Stimulated activated CD8-positive, alpha-beta memory T cell treated with anti-CD3 and anti-CD28 coated beads, Interleukin-4, amount 100 ng/mL, for 1 hour (primary cell): ENCODE measurements around the gene KCNC1.

ENCODE experiments used
- DNase-seq, 2 donors: peaks; one replicate each; pipeline ENCODE4 v3.0.0-alpha.2; 2020; ENCODE audit warnings: low read depth in 2 of 2, low spot score in 1 of 2

Gene KCNC1

DNA sequence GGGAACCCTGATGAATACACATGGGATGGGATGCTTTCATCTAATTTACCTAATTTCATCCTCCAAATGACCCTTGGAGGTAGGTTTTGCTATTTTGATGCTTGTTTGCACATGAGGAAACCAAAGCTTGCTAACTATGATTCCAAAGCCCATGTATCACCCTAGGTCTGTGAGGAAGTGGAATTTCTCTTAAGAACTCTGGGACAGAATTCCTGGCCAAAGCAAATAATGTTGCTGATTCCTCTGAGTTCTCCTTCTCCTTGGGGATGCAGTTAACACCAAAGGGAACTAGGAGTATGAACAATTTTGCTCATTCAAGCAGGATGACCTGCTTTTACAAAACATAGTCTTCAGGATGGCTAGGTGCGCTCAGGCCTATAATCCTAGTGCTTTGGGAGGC, 80.0 kb downstream of the KCNC1 start:
- DNase-seq, result no peak

DNA sequence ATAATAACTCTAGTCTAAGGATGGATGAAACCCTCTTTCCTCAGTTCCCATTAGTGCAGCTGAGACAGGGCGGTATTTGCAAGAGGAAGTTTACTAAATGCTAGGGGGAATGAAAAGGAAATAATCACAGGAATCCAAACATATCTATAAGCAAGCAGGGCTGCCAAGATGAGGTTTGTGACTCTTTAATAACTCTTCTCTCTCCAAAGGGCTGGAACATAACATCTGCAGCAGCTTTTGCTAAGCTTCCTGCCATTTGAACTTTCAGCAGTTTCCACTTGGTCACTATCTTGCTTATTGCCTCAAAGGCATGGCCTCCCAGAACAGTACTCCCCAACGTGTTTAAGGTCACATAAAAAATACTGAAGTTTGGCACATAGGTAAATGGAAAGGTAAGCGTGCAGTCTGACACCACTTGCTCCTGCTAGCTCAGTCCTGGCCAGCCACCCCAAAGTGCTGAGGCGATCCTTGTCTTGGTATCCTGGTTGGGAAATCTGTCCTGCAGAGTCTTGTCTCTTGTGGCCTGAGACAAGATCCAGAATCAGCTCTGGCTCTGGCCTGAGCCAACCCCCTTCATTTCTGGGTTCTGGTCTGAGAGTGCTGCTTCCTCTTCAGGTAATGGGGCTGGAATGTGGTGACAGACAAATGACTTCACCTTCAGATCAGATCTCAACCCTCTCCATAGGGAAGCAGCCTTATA, 81.8 kb downstream of the KCNC1 start:
- DNase-seq, result no peak

DNA sequence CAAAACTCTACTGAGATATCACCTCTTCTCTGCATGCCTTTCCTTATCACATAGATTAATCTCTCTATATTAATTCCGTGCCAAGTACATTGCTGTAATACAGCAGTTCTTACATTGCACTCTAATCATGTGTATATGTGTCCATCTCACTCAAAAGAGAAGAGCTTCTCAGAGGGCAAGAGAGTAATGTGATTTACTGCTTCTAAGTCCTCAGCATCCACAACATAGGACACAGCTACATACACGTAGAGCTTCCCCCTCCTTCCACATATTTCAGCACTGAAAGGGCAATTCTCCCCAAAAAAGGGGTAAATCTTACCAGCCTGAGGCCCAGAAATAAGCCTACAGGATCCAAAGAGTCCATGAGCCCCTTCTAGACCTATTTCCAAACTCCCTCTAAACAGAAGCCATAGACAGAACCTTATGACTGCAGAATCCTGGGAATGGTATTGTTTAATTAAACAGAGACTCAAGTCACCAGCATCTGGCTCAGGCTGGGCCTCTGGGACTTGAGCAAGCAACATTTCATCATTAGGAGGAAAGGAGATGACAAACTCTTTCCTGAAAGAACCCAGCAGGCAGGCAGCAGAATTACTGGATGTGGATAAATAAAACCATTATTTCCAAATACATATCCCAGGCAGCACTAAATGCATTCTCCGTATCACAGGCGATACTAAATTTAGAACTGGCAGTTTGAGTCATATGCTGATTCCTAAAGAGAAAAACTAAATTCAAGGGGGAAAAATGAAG, 87.2 kb downstream of the KCNC1 start:
- DNase-seq, result no peak

DNA sequence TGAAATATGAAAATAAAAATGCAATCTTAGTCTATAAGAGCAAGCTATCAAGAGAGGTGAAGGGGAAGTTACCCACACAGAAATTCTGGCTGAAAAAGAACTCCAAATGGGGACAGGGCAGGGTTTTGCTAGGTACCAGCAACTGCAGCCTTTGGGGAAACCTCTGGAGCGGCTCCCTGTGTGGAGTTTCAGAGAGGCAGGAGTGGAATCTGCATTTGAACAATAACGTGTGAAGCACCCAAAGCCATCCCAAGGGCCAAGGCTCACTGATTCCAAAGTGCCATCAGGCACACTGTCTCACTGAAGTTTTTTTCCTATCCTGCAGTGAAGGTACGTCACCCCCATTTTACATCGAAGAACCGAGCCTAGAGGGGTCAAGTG, 87.8 kb downstream of the KCNC1 start:
- DNase-seq, result no peak

DNA sequence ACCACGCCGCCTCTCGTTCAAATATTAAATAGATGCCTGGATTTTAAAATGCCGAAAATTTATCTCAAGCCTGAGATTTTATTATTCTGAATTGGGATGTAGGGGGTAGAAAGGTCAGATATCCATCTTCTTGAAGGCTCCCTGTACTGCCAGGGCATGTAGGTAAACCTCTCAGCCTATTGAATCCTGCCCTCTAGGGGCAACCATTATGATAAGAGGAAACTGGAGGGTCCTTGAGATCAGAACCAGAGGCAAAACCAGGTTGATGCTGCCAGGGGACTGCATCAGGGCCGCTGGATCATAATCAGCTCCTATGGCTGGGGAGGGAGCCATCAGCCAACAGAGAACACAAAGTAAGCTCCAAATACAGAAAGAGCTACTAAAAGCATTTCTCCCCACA, 92.4 kb downstream of the KCNC1 start:
- no peak for DNase-seq

DNA sequence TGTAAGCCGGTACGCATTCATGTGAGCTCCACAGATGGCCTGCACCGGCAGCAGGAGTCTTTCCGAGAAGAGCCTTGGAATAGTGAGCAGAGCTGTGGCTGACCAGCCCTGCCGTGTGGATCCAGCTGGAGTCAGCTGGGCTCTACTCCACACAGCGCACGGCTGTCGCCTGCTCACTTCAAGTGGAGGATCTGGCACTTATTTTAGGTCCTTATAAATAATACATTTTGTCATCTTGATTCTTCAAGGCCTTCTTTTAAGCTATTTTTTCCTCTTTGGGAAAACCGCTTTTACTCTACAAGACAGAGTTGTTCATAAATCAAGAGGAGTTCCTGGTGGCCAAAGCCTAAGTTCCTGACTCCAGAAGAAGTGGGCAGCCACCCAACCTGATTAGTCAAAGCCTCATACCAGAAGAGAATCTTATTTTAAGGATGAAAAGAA, 93.8 kb downstream of the KCNC1 start:
- DNase-seq, result no peak

DNA sequence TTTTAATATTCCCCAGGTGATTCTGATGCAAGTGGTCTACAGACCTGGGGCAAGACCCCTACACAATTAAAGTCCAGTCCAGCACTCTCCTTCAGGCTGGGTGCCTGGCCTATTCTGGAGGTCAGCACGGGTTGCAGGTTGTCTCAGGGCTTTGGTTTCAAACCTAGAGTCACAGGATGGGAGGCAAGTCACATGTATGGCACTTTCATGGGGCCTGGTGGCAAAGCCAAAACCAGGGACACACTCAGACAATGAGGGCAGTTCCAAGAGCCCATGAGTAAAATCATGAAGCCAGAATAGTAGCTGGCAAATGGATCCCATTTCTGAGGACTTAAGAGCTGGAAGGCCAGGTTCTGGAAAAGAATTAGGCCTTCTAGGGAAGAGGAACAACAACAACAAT, 96.6 kb downstream of the KCNC1 start:
- DNase-seq, result no peak

DNA sequence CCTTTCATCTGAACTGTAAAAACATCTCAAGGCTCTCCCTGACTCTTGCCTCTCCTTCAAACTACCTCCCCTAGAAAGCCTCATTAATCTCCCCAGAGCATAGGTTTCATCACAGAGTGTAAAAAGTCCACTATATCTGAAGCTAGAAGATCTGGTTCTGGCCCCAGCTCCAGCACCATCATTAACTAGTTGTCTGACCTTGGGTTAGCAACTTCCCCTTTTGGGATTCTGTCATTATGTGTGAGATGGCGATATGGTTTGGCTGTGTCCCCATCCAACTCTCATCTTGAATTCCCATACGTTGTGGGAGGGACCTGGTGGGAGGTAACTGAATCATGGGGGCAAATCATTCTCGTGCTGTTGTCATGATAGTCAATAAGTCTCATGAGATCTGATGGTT, 97.3 kb downstream of the KCNC1 start:
- no peak for DNase-seq
